Mesenchymal stem cell (in vitro differentiated cells and primary cell): ENCODE data around the gene ARHGEF17.

Source experiments
- DNase-seq: peaks from one replicate; pipeline ENCODE4 v3.0.0-alpha.2; 2013
- H2AFZ ChIP-seq: one replicate; pipeline ENCODE4 v1.6.1; 2013; ENCODE audit warnings: low read depth, mild to moderate bottlenecking, control low read depth, inconsistent platforms, low read length, moderate library complexity
- H2AK5ac ChIP-seq: 2 replicates; pipeline ENCODE4 v1.6.1; 2013; ENCODE audit warnings: low read length, moderate library complexity, mild to moderate bottlenecking, inconsistent platforms; ENCODE audit not compliant: severe bottlenecking
- H2BK120ac ChIP-seq: one replicate; pipeline ENCODE4 v1.6.1; 2013; ENCODE audit warnings: low read depth, mild to moderate bottlenecking, inconsistent platforms, low read length, moderate library complexity
- H2BK12ac ChIP-seq, 2 experiments: one replicate each; pipeline ENCODE4 v1.6.1; 2013; ENCODE audit warnings: inconsistent platforms in 2 of 2, low read length in 2 of 2, mild to moderate bottlenecking in 2 of 2, moderate library complexity in 2 of 2, control low read depth in 1 of 2
- H2BK15ac ChIP-seq: one replicate; pipeline ENCODE4 v1.6.1; 2013; ENCODE audit warnings: mild to moderate bottlenecking, low read depth, inconsistent platforms; ENCODE audit not compliant: poor library complexity, severe bottlenecking
- H2BK5ac ChIP-seq: 2 replicates; pipeline ENCODE4 v1.6.1; 2013; ENCODE audit warnings: low read depth, mild to moderate bottlenecking, low read length, control low read depth, inconsistent platforms; ENCODE audit not compliant: poor library complexity, severe bottlenecking
- H3K14ac ChIP-seq, 2 experiments: one replicate each; pipeline ENCODE4 v1.6.1; 2013; ENCODE audit warnings: inconsistent platforms in 2 of 2, low read length in 2 of 2, control low read depth in 1 of 2, mild to moderate bottlenecking in 1 of 2, moderate library complexity in 1 of 2
- H3K18ac ChIP-seq, 2 experiments: one replicate each; pipeline ENCODE4 v1.6.1; 2013; ENCODE audit warnings: inconsistent platforms in 2 of 2, low read length in 2 of 2, control low read depth in 1 of 2, low read depth in 1 of 2, mild to moderate bottlenecking in 1 of 2
- H3K23ac ChIP-seq, 2 experiments: one replicate each; pipeline ENCODE4 v1.6.1; 2013; ENCODE audit warnings: inconsistent platforms in 2 of 2, low read length in 2 of 2, mild to moderate bottlenecking in 2 of 2, moderate library complexity in 2 of 2, control low read depth in 1 of 2
- H3K27ac ChIP-seq: 2 replicates; pipeline ENCODE4 v1.5.1; 2013; ENCODE audit warnings: mild to moderate bottlenecking, moderate library complexity, low read length, control low read depth, inconsistent platforms; ENCODE audit not compliant: poor library complexity, severe bottlenecking
- H3K27me3 ChIP-seq, 2 experiments: 2 replicates each; pipeline versions ENCODE4 v1.6.1 to v1.7.0; 2013; ENCODE audit warnings: low read length in 2 of 2, mild to moderate bottlenecking in 2 of 2, moderate library complexity in 2 of 2, control low read depth in 1 of 2, inconsistent platforms in 1 of 2; ENCODE audit not compliant: control insufficient read depth in 1 of 2, insufficient read depth in 1 of 2
- H3K36me3 ChIP-seq, 2 experiments: 2 replicates each; pipeline versions ENCODE4 v1.6.1 to v1.7.0; 2013; ENCODE audit warnings: low read length in 2 of 2, control low read depth in 1 of 2, inconsistent platforms in 1 of 2, low read depth in 1 of 2, mild to moderate bottlenecking in 1 of 2; ENCODE audit not compliant: insufficient read depth in 2 of 2, control insufficient read depth in 1 of 2
- H3K4ac ChIP-seq, 2 experiments: one replicate each; pipeline ENCODE4 v1.6.1; 2013; ENCODE audit warnings: inconsistent platforms in 2 of 2, low read length in 2 of 2, mild to moderate bottlenecking in 2 of 2, moderate library complexity in 2 of 2, control low read depth in 1 of 2, low read depth in 1 of 2
- H3K4me1 ChIP-seq: 2 replicates; pipeline ENCODE4 v1.6.1; 2013; ENCODE audit warnings: low read depth, low read length, control low read depth; ENCODE audit not compliant: control insufficient read depth, insufficient read depth
- H3K4me2 ChIP-seq: 2 replicates; pipeline ENCODE4 v1.6.1; 2013; ENCODE audit warnings: low read length, mild to moderate bottlenecking, inconsistent platforms; ENCODE audit not compliant: poor library complexity, severe bottlenecking
- H3K4me3 ChIP-seq, 2 experiments: 2 replicates each; pipeline versions ENCODE4 v1.5.1 to v1.7.0; 2013; ENCODE audit warnings: low read length in 2 of 2, mild to moderate bottlenecking in 2 of 2, control low read depth in 1 of 2, low read depth in 1 of 2; ENCODE audit not compliant: insufficient read depth in 1 of 2
- H3K79me1 ChIP-seq: replicated peaks from 2 replicates; pipeline ENCODE4 v1.6.1; 2013; ENCODE audit warnings: mild to moderate bottlenecking, control low read depth, low read length, inconsistent platforms; ENCODE audit not compliant: poor library complexity, severe bottlenecking
- H3K9ac ChIP-seq: 2 replicates; pipeline ENCODE4 v1.7.0; 2013; ENCODE audit warnings: mild to moderate bottlenecking, low read length, moderate library complexity
- H3K9me3 ChIP-seq: 2 replicates; pipeline ENCODE4 v1.7.0; 2013; ENCODE audit warnings: mild to moderate bottlenecking, low read length; ENCODE audit not compliant: control insufficient read depth
- H4K8ac ChIP-seq: one replicate; pipeline ENCODE4 v1.6.1; 2013; ENCODE audit warnings: inconsistent platforms, mild to moderate bottlenecking, low read length, moderate library complexity
- H4K91ac ChIP-seq: one replicate; pipeline ENCODE4 v1.6.1; 2013; ENCODE audit warnings: mild to moderate bottlenecking, low read length, inconsistent platforms
- WGBS: methylation state at CpG from one replicate; pipeline ENCODE4 v1.1.7; 2013; ENCODE audit warnings: mixed read lengths; 5-methylcytosine and 5-hydroxymethylcytosine counted together

The ARHGEF17 gene

GRCh38 chr11:73360743-73361369 lies 52.8 kb downstream of the ARHGEF17 start:
- H4K8ac ChIP-seq, result no peak overlapping the region
- no peaks in the 10 kb centered on the region for H3K4me1 ChIP-seq
- no peak overlapping the region for H2AFZ ChIP-seq
- no peak overlapping the region for H2BK5ac ChIP-seq
- no peak overlapping the region for H2BK15ac ChIP-seq
- H3K18ac ChIP-seq, result no peak overlapping the region
- H3K4me3 ChIP-seq, result no peak overlapping the region
- H2BK12ac ChIP-seq, result no peak overlapping the region
- H3K79me1 ChIP-seq, result peaks cover 8% of the 10 kb centered on the region
- no peak overlapping the region for H4K91ac ChIP-seq
- WGBS, result 92% methylated on average over 8 of the region's 8 CpGs
- H3K4me2 ChIP-seq, result no peak overlapping the region
- DNase-seq, result no peak
- H3K23ac ChIP-seq, result no peak overlapping the region
- no peak overlapping the region for H3K14ac ChIP-seq
- H3K36me3 ChIP-seq, result peaks cover 87 to 94% of the 10 kb centered on the region in 2 experiments
- no peaks in the 10 kb centered on the region for H3K9me3 ChIP-seq
- H2BK120ac ChIP-seq, result no peak overlapping the region
- H3K27ac ChIP-seq, result no peak overlapping the region
- H3K4ac ChIP-seq, result no peak overlapping the region
- no peak overlapping the region for H3K9ac ChIP-seq
- no peaks in the 10 kb centered on the region for H3K27me3 ChIP-seq
- no peak overlapping the region for H2AK5ac ChIP-seq

GRCh38 chr11:73361953-73362776 lies 54.1 kb downstream of the ARHGEF17 start:
- 65% methylated on average over 70 of the region's 70 CpGs for WGBS
- no peak overlapping the region for H2BK5ac ChIP-seq
- H3K27me3 ChIP-seq, result no peaks in the 10 kb centered on the region
- H3K9me3 ChIP-seq, result no peaks in the 10 kb centered on the region
- no peak overlapping the region for H2BK120ac ChIP-seq
- H4K91ac ChIP-seq, result no peak overlapping the region
- H3K23ac ChIP-seq, result no peak overlapping the region
- H3K4me3 ChIP-seq, result no peak overlapping the region
- no peak overlapping the region for H3K4ac ChIP-seq
- H3K27ac ChIP-seq, result no peak overlapping the region
- H2AK5ac ChIP-seq, result no peak overlapping the region
- H2AFZ ChIP-seq, result no peak overlapping the region
- no peak overlapping the region for H3K14ac ChIP-seq
- H2BK12ac ChIP-seq, result no peak overlapping the region
- no peak overlapping the region for H3K4me2 ChIP-seq
- no peak overlapping the region for H4K8ac ChIP-seq
- no peak overlapping the region for H3K18ac ChIP-seq
- H2BK15ac ChIP-seq, result no peak overlapping the region
- peaks cover 7% of the 10 kb centered on the region for H3K79me1 ChIP-seq
- H3K36me3 ChIP-seq, result peaks cover 85 to 88% of the 10 kb centered on the region in 2 experiments
- no peak for DNase-seq
- H3K4me1 ChIP-seq, result no peaks in the 10 kb centered on the region
- H3K9ac ChIP-seq, result no peak overlapping the region

- no peak overlapping the region for H3K4me3 ChIP-seq
- H3K9ac ChIP-seq, result no peak overlapping the region
These were observed 55.1 kb downstream of the ARHGEF17 start for GRCh38 chr11:73363147-73363546.

More at GRCh38 chr11:73363147-73363546, 55.1 kb downstream of the ARHGEF17 start:
- H2AFZ ChIP-seq, result no peak overlapping the region
- no peak overlapping the region for H3K27ac ChIP-seq
- H2BK12ac ChIP-seq, result no peak overlapping the region
- no peak overlapping the region for H3K4me2 ChIP-seq
- H3K18ac ChIP-seq, result no peak overlapping the region
- no peaks in the 10 kb centered on the region for H3K9me3 ChIP-seq
- peaks cover 85 to 89% of the 10 kb centered on the region in 2 experiments for H3K36me3 ChIP-seq
- no peak overlapping the region for H3K14ac ChIP-seq
- H4K91ac ChIP-seq, result no peak overlapping the region
- WGBS, result 97% methylated on average over 9 of the region's 9 CpGs
- no peak overlapping the region for H2AK5ac ChIP-seq
- H2BK5ac ChIP-seq, result no peak overlapping the region
- H3K27me3 ChIP-seq, result no peaks in the 10 kb centered on the region
- no peak overlapping the region for H4K8ac ChIP-seq
- no peak overlapping the region for H2BK15ac ChIP-seq
- H2BK120ac ChIP-seq, result no peak overlapping the region
- peaks cover 6% of the 10 kb centered on the region for H3K79me1 ChIP-seq
- peaks cover 3% of the 10 kb centered on the region for H3K4me1 ChIP-seq
- DNase-seq, result no peak
- H3K4ac ChIP-seq, result no peak overlapping the region
- H3K23ac ChIP-seq, result no peak overlapping the region
